ENCODE results near the gene SLC7A8. TPM values are rescaled to one million over a fixed set of nuclear protein-coding genes. Genes with fewer than 3 reads are reported as not detected.

The SLC7A8 gene
- total RNA-seq, 2 experiments from 2014 or later, result 4.0 to 11.4 TPM

DNA sequence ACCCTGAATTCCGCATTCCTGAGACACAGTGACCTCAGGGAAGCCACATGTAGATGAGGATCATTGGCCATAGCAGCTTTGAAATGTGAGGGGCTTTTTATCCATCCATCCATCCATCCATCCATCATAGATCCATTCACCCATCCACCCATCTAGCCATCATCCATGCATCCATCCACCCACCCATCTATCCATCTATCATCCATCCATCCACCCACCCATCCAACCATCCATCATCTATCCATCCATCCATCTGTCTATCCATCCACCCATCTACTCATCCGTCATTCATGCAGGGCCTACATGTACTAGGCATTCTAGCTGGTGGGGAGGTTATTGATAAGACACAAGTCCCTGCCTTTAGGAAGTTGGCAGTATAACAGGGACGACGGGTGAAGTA is 36.5 kb downstream of the SLC7A8 start:
- no peak for TF ChIP-seq EZH2phosphoT487 (IDR thresholded peaks at IDR 0.05; ENCODE audit: borderline replicate concordance, low read depth, low read length)
- TF ChIP-seq, protein P1, sequence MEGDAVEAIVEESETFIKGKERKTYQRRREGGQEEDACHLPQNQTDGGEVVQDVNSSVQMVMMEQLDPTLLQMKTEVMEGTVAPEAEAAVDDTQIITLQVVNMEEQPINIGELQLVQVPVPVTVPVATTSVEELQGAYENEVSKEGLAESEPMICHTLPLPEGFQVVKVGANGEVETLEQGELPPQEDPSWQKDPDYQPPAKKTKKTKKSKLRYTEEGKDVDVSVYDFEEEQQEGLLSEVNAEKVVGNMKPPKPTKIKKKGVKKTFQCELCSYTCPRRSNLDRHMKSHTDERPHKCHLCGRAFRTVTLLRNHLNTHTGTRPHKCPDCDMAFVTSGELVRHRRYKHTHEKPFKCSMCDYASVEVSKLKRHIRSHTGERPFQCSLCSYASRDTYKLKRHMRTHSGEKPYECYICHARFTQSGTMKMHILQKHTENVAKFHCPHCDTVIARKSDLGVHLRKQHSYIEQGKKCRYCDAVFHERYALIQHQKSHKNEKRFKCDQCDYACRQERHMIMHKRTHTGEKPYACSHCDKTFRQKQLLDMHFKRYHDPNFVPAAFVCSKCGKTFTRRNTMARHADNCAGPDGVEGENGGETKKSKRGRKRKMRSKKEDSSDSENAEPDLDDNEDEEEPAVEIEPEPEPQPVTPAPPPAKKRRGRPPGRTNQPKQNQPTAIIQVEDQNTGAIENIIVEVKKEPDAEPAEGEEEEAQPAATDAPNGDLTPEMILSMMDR (conservative IDR thresholded peaks at IDR 0.05; ENCODE audit: low read length), result no peak
- H4K20me1 ChIP-seq (ENCODE audit: insufficient read depth, low read length), result no peaks in the 10 kb centered on the region
- ChIA-PET POLR2A (no interaction called here), CTCF (ENCODE audit: unreplicated experiment) (no interaction called here)
- no peaks in the 10 kb centered on the region for H3K4me1 ChIP-seq (ENCODE audit: insufficient read depth, low read length, poor library complexity, severe bottlenecking)
- H3K79me2 ChIP-seq (ENCODE audit: insufficient read depth, low read depth, low read length), result no peaks in the 10 kb centered on the region
- no peak overlapping the region for H2AFZ ChIP-seq (ENCODE audit: low read length)
- intact Hi-C loops (cut with micrococcal nuclease; ENCODE audit: unreplicated experiment), result no loop called here
- no peak overlapping the region for H3K4me2 ChIP-seq (ENCODE audit: low read length)
- no TSS peak for BruUV-seq (replicated peaks)
- no peak overlapping the region for H3K27ac ChIP-seq (ENCODE audit: low read depth, low read length, poor library complexity, severe bottlenecking)
- no peaks in the 10 kb centered on the region for H3K9me2 ChIP-seq (ENCODE audit: insufficient read depth, low read length)
- no peaks in the 10 kb centered on the region for H3K36me3 ChIP-seq (ENCODE audit: insufficient read depth, low read length)
- H3K4me3 ChIP-seq (ENCODE audit: low read depth, low read length, poor library complexity, severe bottlenecking), result no peak overlapping the region
- no peak for DNase-seq (ENCODE audit: low spot score)
- H3K9me3 ChIP-seq (ENCODE audit: low read length), result no peaks in the 10 kb centered on the region

DNA sequence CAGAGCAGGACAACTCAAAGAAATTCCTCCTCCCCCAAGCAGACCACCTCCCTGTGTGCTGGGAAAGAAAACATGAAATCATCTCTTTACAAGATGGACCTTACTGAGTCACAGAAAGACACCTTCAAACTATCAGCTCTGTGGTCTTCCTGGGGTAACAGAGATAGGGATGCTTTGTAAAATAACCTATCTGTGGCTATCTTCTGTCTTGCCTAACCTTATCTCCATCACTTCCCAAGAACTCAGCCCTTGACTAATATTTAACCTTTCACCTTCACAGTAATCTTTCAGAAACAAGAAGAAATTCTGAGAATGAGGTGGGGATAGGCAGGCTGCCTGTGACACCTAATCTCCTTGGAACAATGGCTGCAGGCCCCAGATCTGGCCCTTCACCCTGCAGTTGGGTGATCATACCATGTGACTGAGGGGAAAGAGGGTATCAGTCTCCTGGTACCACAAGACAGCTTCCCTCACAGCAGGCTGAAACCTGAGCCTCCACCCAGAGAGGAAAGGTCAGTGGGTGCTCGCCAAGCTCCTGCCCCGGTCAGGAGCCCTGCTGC is 37.0 kb downstream of the SLC7A8 start:
- Histone ChIP-seq H3K9me3 (ENCODE audit: low read length) (no peaks in the 10 kb centered on the region), H3K27ac (ENCODE audit: low read depth, low read length, poor library complexity, severe bottlenecking) (no peak overlapping the region), H3K36me3 (ENCODE audit: insufficient read depth, low read length) (no peaks in the 10 kb centered on the region), H3K79me2 (ENCODE audit: insufficient read depth, low read depth, low read length) (no peaks in the 10 kb centered on the region), H3K4me3 (ENCODE audit: low read depth, low read length, poor library complexity, severe bottlenecking) (no peak overlapping the region), H3K4me2 (ENCODE audit: low read length) (no peak overlapping the region), H2AFZ (ENCODE audit: low read length) (no peak overlapping the region), H3K9me2 (ENCODE audit: insufficient read depth, low read length) (no peaks in the 10 kb centered on the region), H3K4me1 (ENCODE audit: insufficient read depth, low read length, poor library complexity, severe bottlenecking) (no peaks in the 10 kb centered on the region), H4K20me1 (ENCODE audit: insufficient read depth, low read length) (no peaks in the 10 kb centered on the region)
- TF ChIP-seq, protein P1 (conservative IDR thresholded peaks at IDR 0.05; ENCODE audit: low read length), result no peak
- TF ChIP-seq EZH2phosphoT487 (IDR thresholded peaks at IDR 0.05; ENCODE audit: borderline replicate concordance, low read depth, low read length), result no peak
- no peak for DNase-seq (ENCODE audit: low spot score)
- intact Hi-C loops (cut with micrococcal nuclease; ENCODE audit: unreplicated experiment), result no loop called here
- ChIA-PET POLR2A (no interaction called here), CTCF (ENCODE audit: unreplicated experiment) (no interaction called here)
- BruUV-seq (replicated peaks), result no TSS peak

DNA sequence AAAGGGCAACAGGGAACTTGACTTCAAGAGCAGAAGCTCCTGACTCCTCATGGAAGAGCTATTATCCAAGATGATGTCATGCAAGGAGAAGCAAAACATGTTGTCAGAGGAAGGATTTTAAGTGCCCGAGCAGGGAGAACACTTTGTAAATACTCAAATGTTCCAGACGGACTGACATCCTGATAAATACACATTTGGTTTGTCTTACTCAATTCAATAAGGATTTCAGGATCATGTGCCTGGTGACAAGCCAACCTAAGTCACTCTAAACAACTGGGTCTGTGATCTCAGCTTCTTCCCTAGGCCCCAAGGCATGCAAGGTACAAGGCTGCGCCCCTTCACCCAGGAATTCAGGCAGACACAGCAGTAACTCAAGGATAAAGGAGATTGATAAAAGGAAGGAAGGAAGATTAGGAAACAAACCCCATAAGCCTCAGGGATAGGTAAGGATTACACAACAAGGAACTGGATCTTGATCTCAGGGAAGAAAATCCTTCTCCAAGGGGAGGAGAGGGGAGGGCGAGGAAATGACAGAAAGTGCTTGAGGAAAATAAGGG is 37.6 kb downstream of the SLC7A8 start:
- CTCF ChIA-PET (ENCODE audit: unreplicated experiment), result no interaction called here
- BruUV-seq (replicated peaks), result no TSS peak
- intact Hi-C loops (cut with micrococcal nuclease; ENCODE audit: unreplicated experiment), result no loop called here
- no peak overlapping the region for H3K4me2 ChIP-seq (ENCODE audit: low read length)
- no peaks in the 10 kb centered on the region for H3K36me3 ChIP-seq (ENCODE audit: insufficient read depth, low read length)
- no peak overlapping the region for H3K27ac ChIP-seq (ENCODE audit: low read depth, low read length, poor library complexity, severe bottlenecking)
- H3K9me3 ChIP-seq (ENCODE audit: low read length), result no peaks in the 10 kb centered on the region
- no peak for TF ChIP-seq EZH2phosphoT487 (IDR thresholded peaks at IDR 0.05; ENCODE audit: borderline replicate concordance, low read depth, low read length)
- TF ChIP-seq, protein P1 (conservative IDR thresholded peaks at IDR 0.05; ENCODE audit: low read length), result no peak
- POLR2A ChIA-PET, result no interaction called here
- no peak for DNase-seq (ENCODE audit: low spot score)
- H2AFZ ChIP-seq (ENCODE audit: low read length), result no peak overlapping the region
- H3K79me2 ChIP-seq (ENCODE audit: insufficient read depth, low read depth, low read length), result no peaks in the 10 kb centered on the region
- no peak overlapping the region for H3K4me3 ChIP-seq (ENCODE audit: low read depth, low read length, poor library complexity, severe bottlenecking)
- no peaks in the 10 kb centered on the region for H3K4me1 ChIP-seq (ENCODE audit: insufficient read depth, low read length, poor library complexity, severe bottlenecking)
- no peaks in the 10 kb centered on the region for H4K20me1 ChIP-seq (ENCODE audit: insufficient read depth, low read length)
- H3K9me2 ChIP-seq (ENCODE audit: insufficient read depth, low read length), result no peaks in the 10 kb centered on the region
